ENCODE data around the gene TAB3.

- TF ChIP-seq POLR2A (IDR thresholded peaks at IDR 0.05) (peak in 1 of 4 donors; percentile 15), EP300 (IDR thresholded peaks at IDR 0.05) (no peak)
These were observed at the start of gene TAB3 for GRCh38 chrX:30889147-30890140.

All from stomach (tissue), 4 donors.